Stimulated activated memory B cell treated with anti-CD40 and anti-IgM and Interleukin-4, amounts not matched to agents 10 μg/mL and 1 μg/mL and 100 μg/mL, for 72 hours (primary cell): ENCODE results near the gene SLC1A5.

Experiments used
- ATAC-seq: fragments of 150-1000 bp; cut with Tn5 transposase; 2 replicates; pipeline ENCODE4 v1.10.0; 2021
- H3K27ac Mint-ChIP-seq: one replicate; pipeline ENCODE4 v1.8.0; 2022; ENCODE audit warnings: mild to moderate bottlenecking, mixed read lengths
- H3K27me3 Mint-ChIP-seq: one replicate; pipeline ENCODE4 v1.8.0; 2022; ENCODE audit warnings: mixed read lengths
- H3K36me3 Mint-ChIP-seq: one replicate; pipeline ENCODE4 v1.8.0; 2022; ENCODE audit warnings: mixed read lengths
- H3K4me1 Mint-ChIP-seq: one replicate; pipeline ENCODE4 v1.8.0; 2022; ENCODE audit warnings: mixed read lengths
- H3K4me3 Mint-ChIP-seq: one replicate; pipeline ENCODE4 v1.8.0; 2022; ENCODE audit warnings: mild to moderate bottlenecking, moderate library complexity, mixed read lengths
- H3K9me3 Mint-ChIP-seq: one replicate; pipeline ENCODE4 v1.8.0; 2022; ENCODE audit warnings: mixed read lengths

SLC1A5 gene

GRCh38 chr19:46745030-46745429 is 43.4 kb downstream of the SLC1A5 start:
- no peaks in the 10 kb centered on the region for H3K9me3 Mint-ChIP-seq
- no peak for ATAC-seq
- peaks cover 19% of the 10 kb centered on the region for H3K36me3 Mint-ChIP-seq
- no peaks in the 10 kb centered on the region for H3K27me3 Mint-ChIP-seq
- H3K27ac Mint-ChIP-seq, result peak overlapping the region; percentile 83
- peak overlapping the region; percentile 89 for H3K4me3 Mint-ChIP-seq
- H3K4me1 Mint-ChIP-seq, result peaks cover 79% of the 10 kb centered on the region

DNA sequence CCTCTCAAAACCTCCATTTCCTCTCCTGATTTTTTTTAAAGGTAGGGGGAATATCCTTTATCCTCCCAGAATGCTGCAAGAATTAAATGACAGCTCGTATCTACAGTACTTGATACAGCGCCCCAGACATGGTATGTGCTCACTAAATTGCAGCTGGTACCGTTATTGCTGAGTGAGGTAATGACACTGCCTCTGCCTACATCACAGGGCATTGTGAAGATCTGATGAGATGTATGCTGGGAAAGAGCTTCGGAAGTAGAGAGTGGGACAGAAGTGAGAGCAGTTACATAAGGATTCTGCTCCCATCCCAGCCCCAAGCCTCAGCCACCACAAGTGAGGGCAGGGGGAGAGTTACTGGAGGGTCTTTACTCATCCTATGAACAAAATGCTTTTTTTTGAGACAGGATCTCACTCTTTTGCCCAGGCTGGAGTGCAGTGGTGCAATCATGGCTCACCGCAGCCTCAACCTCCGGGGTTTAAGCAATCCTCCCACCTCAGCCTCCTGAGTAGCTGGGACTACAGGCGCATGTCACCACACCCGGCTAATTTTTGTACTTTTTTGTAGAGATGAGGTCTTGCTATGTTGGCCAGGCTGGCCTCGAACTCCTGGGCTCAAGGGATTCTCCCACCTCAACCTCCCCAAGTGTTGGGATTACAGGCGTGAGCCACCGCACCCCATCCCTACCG is 44.2 kb downstream of the SLC1A5 start:
- no peak overlapping the region for H3K27ac Mint-ChIP-seq
- no peak for ATAC-seq
- H3K36me3 Mint-ChIP-seq, result peaks cover 19% of the 10 kb centered on the region
- peak overlapping the region; percentile 89 for H3K4me3 Mint-ChIP-seq
- H3K9me3 Mint-ChIP-seq, result no peaks in the 10 kb centered on the region
- no peaks in the 10 kb centered on the region for H3K27me3 Mint-ChIP-seq
- peaks cover 84% of the 10 kb centered on the region for H3K4me1 Mint-ChIP-seq

GRCh38 chr19:46742926-46743480 is 45.4 kb downstream of the SLC1A5 start:
- Mint-ChIP-seq H3K27ac (no peak overlapping the region), H3K4me3 (no peak overlapping the region), H3K9me3 (no peaks in the 10 kb centered on the region), H3K36me3 (peaks cover 20% of the 10 kb centered on the region), H3K27me3 (no peaks in the 10 kb centered on the region), H3K4me1 (peaks cover 75% of the 10 kb centered on the region)
- no peak for ATAC-seq

DNA sequence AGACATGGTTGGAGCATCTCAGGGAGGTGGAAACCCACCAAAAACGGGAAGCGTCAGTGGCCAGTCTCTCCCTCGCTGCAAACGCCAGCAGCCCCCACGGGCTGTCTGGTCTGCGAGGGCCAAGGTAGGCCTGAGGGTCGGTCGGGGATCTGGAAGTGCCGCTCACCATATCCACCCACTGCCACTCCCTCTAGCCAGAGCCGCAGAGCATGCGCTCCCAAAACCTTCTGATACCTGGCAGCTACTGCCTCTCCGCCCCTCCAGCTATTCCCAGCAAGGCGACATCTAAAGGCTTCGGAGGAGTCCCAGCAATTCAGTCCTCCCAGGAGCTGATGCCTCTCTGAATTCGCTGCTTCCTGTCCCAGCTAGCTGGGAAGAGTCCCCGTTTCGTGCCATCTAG is 46.9 kb downstream of the SLC1A5 start:
- no peaks in the 10 kb centered on the region for H3K9me3 Mint-ChIP-seq
- no peak overlapping the region for H3K27ac Mint-ChIP-seq
- H3K4me1 Mint-ChIP-seq, result peaks cover 61% of the 10 kb centered on the region
- H3K36me3 Mint-ChIP-seq, result peaks cover 34% of the 10 kb centered on the region
- ATAC-seq, result no peak
- no peaks in the 10 kb centered on the region for H3K27me3 Mint-ChIP-seq
- no peak overlapping the region for H3K4me3 Mint-ChIP-seq

GRCh38 chr19:46739290-46739771 is 49.1 kb downstream of the SLC1A5 start:
- Mint-ChIP-seq H3K4me3 (no peak overlapping the region), H3K27ac (peak overlapping the region; percentile 19), H3K4me1 (peaks cover 47% of the 10 kb centered on the region), H3K36me3 (peaks cover 36% of the 10 kb centered on the region), H3K27me3 (no peaks in the 10 kb centered on the region), H3K9me3 (no peaks in the 10 kb centered on the region)
- ATAC-seq, result no peak

DNA sequence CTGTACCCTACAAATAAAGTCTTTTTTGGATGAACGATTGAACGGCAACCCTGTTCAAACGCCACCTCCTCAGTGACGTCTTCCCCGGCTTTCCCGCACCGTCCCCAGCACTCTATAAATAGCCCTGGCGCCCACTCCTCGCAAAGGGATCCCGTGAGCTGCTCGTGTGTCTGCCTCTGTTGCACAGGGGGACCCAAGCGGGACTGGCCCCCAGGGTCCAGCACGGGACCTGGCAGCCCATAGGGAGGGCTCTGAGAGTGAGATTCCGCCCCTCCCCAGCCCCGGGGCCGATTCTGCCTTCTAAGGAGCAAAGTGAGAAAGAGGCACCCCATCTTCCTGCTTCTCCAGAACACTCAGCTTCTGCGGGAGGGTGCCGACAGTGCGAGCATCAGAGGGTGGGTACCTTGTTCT is 50.6 kb downstream of the SLC1A5 start:
- Mint-ChIP-seq H3K27ac (no peak overlapping the region), H3K4me1 (peaks cover 32% of the 10 kb centered on the region), H3K27me3 (no peaks in the 10 kb centered on the region), H3K36me3 (peaks cover 51% of the 10 kb centered on the region), H3K9me3 (no peaks in the 10 kb centered on the region), H3K4me3 (no peak overlapping the region)
- no peak for ATAC-seq

GRCh38 chr19:46737298-46737654 is 51.1 kb downstream of the SLC1A5 start:
- ATAC-seq, result no peak
- Mint-ChIP-seq H3K4me1 (peaks cover 30% of the 10 kb centered on the region), H3K27ac (no peak overlapping the region), H3K27me3 (no peaks in the 10 kb centered on the region), H3K36me3 (peaks cover 56% of the 10 kb centered on the region), H3K9me3 (no peaks in the 10 kb centered on the region), H3K4me3 (no peak overlapping the region)

GRCh38 chr19:46736531-46737297 is 51.7 kb downstream of the SLC1A5 start:
- H3K27me3 Mint-ChIP-seq, result no peaks in the 10 kb centered on the region
- H3K9me3 Mint-ChIP-seq, result no peaks in the 10 kb centered on the region

GRCh38 chr19:46733690-46734292 is 54.6 kb downstream of the SLC1A5 start:
- peaks cover 70% of the 10 kb centered on the region for H3K36me3 Mint-ChIP-seq
- H3K4me1 Mint-ChIP-seq, result peaks cover 34% of the 10 kb centered on the region
- H3K27me3 Mint-ChIP-seq, result no peaks in the 10 kb centered on the region
- H3K4me3 Mint-ChIP-seq, result no peak overlapping the region
- ATAC-seq, result no peak
- H3K9me3 Mint-ChIP-seq, result no peaks in the 10 kb centered on the region
- H3K27ac Mint-ChIP-seq, result no peak overlapping the region

More at GRCh38 chr19:46736531-46737297, 51.7 kb downstream of the SLC1A5 start:
- Mint-ChIP-seq H3K36me3 (peaks cover 57% of the 10 kb centered on the region), H3K4me3 (no peak overlapping the region), H3K27ac (no peak overlapping the region), H3K4me1 (peaks cover 30% of the 10 kb centered on the region)
- ATAC-seq, result no peak

DNA sequence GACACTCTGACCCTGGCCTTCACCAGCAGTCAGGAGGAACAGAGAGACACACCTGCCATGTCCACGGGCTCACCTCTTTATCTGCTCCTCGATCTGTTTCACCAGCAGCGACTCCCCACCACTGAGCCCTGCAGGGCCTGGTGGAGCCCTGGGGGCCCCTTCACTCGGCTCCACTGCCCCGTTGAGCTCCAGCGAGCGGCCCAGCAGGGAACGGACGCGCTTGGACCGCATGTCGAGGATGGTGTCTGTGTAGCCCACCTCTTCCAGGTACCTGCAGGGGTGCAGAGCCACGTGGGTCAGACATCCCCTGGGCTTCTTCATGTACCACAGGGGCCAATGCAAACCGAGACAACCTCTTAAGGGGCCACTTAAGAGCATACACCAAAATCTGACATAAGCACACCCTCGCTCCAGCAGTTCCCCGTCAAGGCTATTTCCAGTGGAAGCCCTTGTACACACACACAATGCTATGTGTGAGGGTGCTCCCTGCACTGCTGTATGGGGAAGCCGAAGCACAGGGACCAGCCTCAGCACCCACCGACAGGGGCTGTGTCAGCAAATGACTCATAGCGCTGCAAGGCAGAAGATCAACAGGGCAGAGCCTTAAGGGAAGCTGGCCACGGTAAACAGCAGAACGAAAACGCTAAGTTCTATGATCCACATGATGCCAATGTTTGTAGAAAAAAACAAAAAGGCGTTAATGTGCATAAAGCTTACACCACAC is 55.3 kb downstream of the SLC1A5 start:
- Mint-ChIP-seq H3K27me3 (no peaks in the 10 kb centered on the region), H3K4me3 (no peak overlapping the region), H3K27ac (no peak overlapping the region), H3K4me1 (peaks cover 39% of the 10 kb centered on the region), H3K36me3 (peaks cover 68% of the 10 kb centered on the region), H3K9me3 (no peaks in the 10 kb centered on the region)
- no peak for ATAC-seq

- Mint-ChIP-seq H3K27ac (peak overlapping the region; percentile 46), H3K27me3 (no peaks in the 10 kb centered on the region), H3K9me3 (no peaks in the 10 kb centered on the region), H3K4me3 (no peak overlapping the region), H3K4me1 (peaks cover 39% of the 10 kb centered on the region), H3K36me3 (peaks cover 64% of the 10 kb centered on the region)
- no peak for ATAC-seq
These were observed 56.0 kb downstream of the SLC1A5 start for GRCh38 chr19:46732172-46732938.

- H3K9me3 Mint-ChIP-seq, result no peaks in the 10 kb centered on the region
- peaks cover 39% of the 10 kb centered on the region for H3K4me1 Mint-ChIP-seq
- H3K27me3 Mint-ChIP-seq, result no peaks in the 10 kb centered on the region
- peak overlapping the region; percentile 46 for H3K27ac Mint-ChIP-seq
- no peak overlapping the region for H3K4me3 Mint-ChIP-seq
- H3K36me3 Mint-ChIP-seq, result peaks cover 64% of the 10 kb centered on the region
- ATAC-seq, result no peak
These were observed 56.8 kb downstream of the SLC1A5 start for GRCh38 chr19:46731584-46731983.

DNA sequence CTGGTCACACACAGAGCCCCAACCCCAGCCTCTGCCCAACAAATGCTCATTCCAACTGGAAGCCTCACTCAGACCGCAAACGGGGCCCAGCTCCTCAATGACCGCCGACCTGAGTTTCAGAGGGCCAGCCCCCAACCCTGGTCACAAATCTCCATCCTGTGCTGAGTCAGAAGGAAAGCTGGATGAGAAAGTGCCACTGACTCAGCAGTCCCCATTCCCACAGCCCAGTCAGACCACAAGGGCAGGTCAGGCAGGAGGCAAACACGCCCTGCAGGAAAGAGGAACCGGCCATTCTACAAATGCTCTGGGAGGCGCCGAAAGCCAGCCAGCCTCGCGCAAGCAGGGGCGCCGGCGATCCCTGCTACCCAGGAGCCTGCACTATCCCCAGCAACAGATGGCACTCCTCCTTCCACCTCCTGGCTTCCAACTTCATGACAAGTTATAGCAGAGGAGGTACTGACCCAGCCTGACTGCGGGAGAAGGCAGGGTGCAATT is 57.3 kb downstream of the SLC1A5 start:
- H3K27me3 Mint-ChIP-seq, result no peaks in the 10 kb centered on the region
- no peak for ATAC-seq
- peaks cover 70% of the 10 kb centered on the region for H3K36me3 Mint-ChIP-seq
- no peak overlapping the region for H3K4me3 Mint-ChIP-seq
- peaks cover 41% of the 10 kb centered on the region for H3K4me1 Mint-ChIP-seq
- H3K27ac Mint-ChIP-seq, result peak overlapping the region; percentile 46
- no peaks in the 10 kb centered on the region for H3K9me3 Mint-ChIP-seq

DNA sequence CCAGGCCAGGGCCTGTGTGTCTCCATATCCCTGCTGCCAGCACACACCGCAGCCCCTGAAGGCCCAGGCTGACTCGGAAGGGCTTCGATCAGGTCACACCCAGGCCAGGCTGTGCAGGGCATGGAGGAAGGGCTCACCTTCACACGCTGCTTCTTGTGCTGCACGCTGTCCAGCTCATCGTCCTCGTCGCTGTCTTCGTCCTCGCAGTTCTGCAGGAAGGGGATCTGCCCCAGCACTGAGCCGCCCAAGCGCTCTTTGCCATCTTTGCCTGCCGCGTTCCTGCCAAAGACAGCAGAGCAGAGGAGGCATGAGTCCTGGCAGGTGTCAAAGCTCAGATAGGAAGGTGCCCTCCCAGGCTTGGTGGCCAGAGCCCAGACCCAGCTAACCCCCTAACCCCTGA is 57.8 kb downstream of the SLC1A5 start:
- H3K4me3 Mint-ChIP-seq, result no peak overlapping the region
- no peak for ATAC-seq
- peaks cover 44% of the 10 kb centered on the region for H3K4me1 Mint-ChIP-seq
- H3K27ac Mint-ChIP-seq, result peak overlapping the region; percentile 46
- no peaks in the 10 kb centered on the region for H3K9me3 Mint-ChIP-seq
- peaks cover 74% of the 10 kb centered on the region for H3K36me3 Mint-ChIP-seq
- no peaks in the 10 kb centered on the region for H3K27me3 Mint-ChIP-seq
